DOHH2 (cell line): Measurements from ENCODE around the gene PTPN5.

Experiments
- H3F3A ChIP-seq: fragments of 200-600 bp; sonication (generic), shearing (Covaris generic); 2 replicates; pipeline ENCODE4 v1.6.0; 2016; ENCODE audit warnings: antibody characterized with exemption, mild to moderate bottlenecking; ENCODE audit not compliant: control insufficient read depth, insufficient read depth
- H3K27ac ChIP-seq: fragments of 200-600 bp; sonication (generic); 2 replicates; pipeline ENCODE4 v1.5.1; 2014; ENCODE audit warnings: low read depth, mild to moderate bottlenecking, low read length, moderate library complexity
- H3K27me3 ChIP-seq: fragments of 200-600 bp; sonication (generic); 2 replicates; pipeline ENCODE4 v1.6.1; 2014; ENCODE audit warnings: mild to moderate bottlenecking, low read length, mixed read lengths; ENCODE audit not compliant: control insufficient read depth
- H3K36me3 ChIP-seq: fragments of 200-600 bp; sonication (generic); 2 replicates; pipeline ENCODE4 v1.6.1; 2014; ENCODE audit warnings: mild to moderate bottlenecking, low read length, moderate library complexity, mixed read lengths; ENCODE audit not compliant: control insufficient read depth
- H3K4me1 ChIP-seq: fragments of 200-600 bp; sonication (generic); 2 replicates; pipeline ENCODE4 v1.6.1; 2014; ENCODE audit warnings: mild to moderate bottlenecking, low read length, mixed read lengths; ENCODE audit not compliant: control insufficient read depth
- H3K4me2 ChIP-seq: fragments of 200-600 bp; sonication (generic); 2 replicates; pipeline ENCODE4 v1.6.0; 2014; ENCODE audit warnings: mild to moderate bottlenecking, low read length, moderate library complexity
- H3K4me3 ChIP-seq: fragments of 200-600 bp; sonication (generic); 2 replicates; pipeline ENCODE4 v1.5.1; 2014; ENCODE audit warnings: mild to moderate bottlenecking, low read length, mixed read lengths
- H3K79me2 ChIP-seq: fragments of 200-600 bp; sonication (generic); 2 replicates; pipeline ENCODE4 v1.6.1; 2014; ENCODE audit warnings: mild to moderate bottlenecking, low read length, mixed read lengths; ENCODE audit not compliant: control insufficient read depth
- H3K9me2 ChIP-seq: fragments of 200-600 bp; sonication (generic); replicated peaks from 2 replicates; pipeline ENCODE4 v1.6.1; 2014; ENCODE audit warnings: mild to moderate bottlenecking, low read length, mixed read lengths; ENCODE audit not compliant: control insufficient read depth
- H3K9me3 ChIP-seq: fragments of 200-600 bp; sonication (generic); 2 replicates; pipeline ENCODE4 v1.6.1; 2014; ENCODE audit warnings: antibody characterized with exemption, low read length, mixed read lengths; ENCODE audit not compliant: control insufficient read depth, insufficient read depth
- H4K20me1 ChIP-seq: fragments of 200-600 bp; sonication (generic); 2 replicates; pipeline ENCODE4 v1.6.0; 2014; ENCODE audit warnings: low read depth, mild to moderate bottlenecking, antibody characterized with exemption, low read length, moderate library complexity; ENCODE audit not compliant: control insufficient read depth, insufficient read depth
- CTCF ChIP-seq: fragments of 200-600 bp; sonication (generic); IDR thresholded peaks from one replicate; pipeline ENCODE4 v1.5.1; 2014; ENCODE audit warnings: antibody characterized with exemption, mild to moderate bottlenecking, low read depth, low read length; ENCODE audit not compliant: poor library complexity, severe bottlenecking
- EZH2phosphoT487 ChIP-seq: fragments of 200-600 bp; sonication (generic); IDR thresholded peaks from 2 replicates; pipeline ENCODE4 v1.6.1; 2017; ENCODE audit warnings: borderline replicate concordance, mild to moderate bottlenecking, antibody characterized with exemption, low read length, moderate library complexity, mixed read lengths

PTPN5 gene

GRCh38 chr11:18794956-18795355 is 3.4 kb upstream of the PTPN5 start:
- no peaks in the 10 kb centered on the region for H3K4me1 ChIP-seq
- H3F3A ChIP-seq: no peaks in the 10 kb centered on the region
- no peaks in the 10 kb centered on the region for H4K20me1 ChIP-seq
- H3K27me3 ChIP-seq: 0 out of 2 replicates have a peak, but pooled peaks cover 7% of the 10 kb centered on the region
- no peak overlapping the region for H3K4me3 ChIP-seq
- no peaks in the 10 kb centered on the region for H3K9me3 ChIP-seq
- no peaks in the 10 kb centered on the region for H3K36me3 ChIP-seq
- no peak overlapping the region for H3K27ac ChIP-seq
- no peak for TF ChIP-seq EZH2phosphoT487
- TF ChIP-seq CTCF: no peak
- no peaks in the 10 kb centered on the region for H3K79me2 ChIP-seq
- H3K9me2 ChIP-seq: no peaks in the 10 kb centered on the region
- H3K4me2 ChIP-seq: no peak overlapping the region

- Histone ChIP-seq H3K27ac (no peak overlapping the region), H3K9me3 (no peaks in the 10 kb centered on the region), H3K4me3 (no peak overlapping the region), H3K4me1 (no peaks in the 10 kb centered on the region), H3K79me2 (no peaks in the 10 kb centered on the region), H4K20me1 (no peaks in the 10 kb centered on the region), H3K9me2 (no peaks in the 10 kb centered on the region), H3K27me3 (peaks cover 12% of the 10 kb centered on the region; the same call in 1 of the 2 replicates), H3K4me2 (no peak overlapping the region), H3F3A (no peaks in the 10 kb centered on the region), H3K36me3 (no peaks in the 10 kb centered on the region)
- TF ChIP-seq EZH2phosphoT487 (no peak), CTCF (no peak)
Observed at GRCh38 chr11:18792827-18793226, 1.2 kb upstream of the PTPN5 start.

GRCh38 chr11:18791969-18792628 is 501 bp upstream of the PTPN5 start:
- Histone ChIP-seq H3K79me2 (no peaks in the 10 kb centered on the region), H3K4me2 (no peak overlapping the region), H3K9me2 (no peaks in the 10 kb centered on the region), H3K27me3 (peaks cover 9% of the 10 kb centered on the region; the same call in 1 of the 2 replicates), H3K4me1 (no peaks in the 10 kb centered on the region), H4K20me1 (no peaks in the 10 kb centered on the region), H3F3A (no peaks in the 10 kb centered on the region), H3K36me3 (no peaks in the 10 kb centered on the region), H3K4me3 (no peak overlapping the region), H3K9me3 (no peaks in the 10 kb centered on the region), H3K27ac (no peak overlapping the region)
- TF ChIP-seq CTCF (no peak), EZH2phosphoT487 (no peak)

GRCh38 chr11:18790883-18791206 is 753 bp downstream of the PTPN5 start:
- Histone ChIP-seq H3K79me2 (no peaks in the 10 kb centered on the region), H3K4me1 (no peaks in the 10 kb centered on the region), H3K9me3 (no peaks in the 10 kb centered on the region), H3K4me3 (no peak overlapping the region), H3K4me2 (no peak overlapping the region), H3K27me3 (peaks cover 8% of the 10 kb centered on the region; the same call in 1 of the 2 replicates), H3K27ac (no peak overlapping the region), H3F3A (no peaks in the 10 kb centered on the region), H3K9me2 (no peaks in the 10 kb centered on the region), H4K20me1 (no peaks in the 10 kb centered on the region), H3K36me3 (no peaks in the 10 kb centered on the region)
- no peak for TF ChIP-seq CTCF
- TF ChIP-seq EZH2phosphoT487: no peak
